GM12891 (cell line): ENCODE measurements around the gene CCDC196.

ENCODE experiments used
- POLR2A ChIP-seq: IDR thresholded peaks from 2 replicates; pipeline ENCODE4 v1.6.1; 2011; ENCODE audit warnings: low read depth, low read length, control low read depth
- POLR2AphosphoS5 ChIP-seq: IDR thresholded peaks from 2 replicates; pipeline ENCODE4 v1.6.1; 2011; ENCODE audit warnings: low read depth, low read length, control low read depth
- POU2F2 ChIP-seq: IDR thresholded peaks from 2 replicates; pipeline ENCODE4 v1.6.1; 2011; ENCODE audit warnings: low read depth, mild to moderate bottlenecking, control low read depth, low read length, moderate library complexity
- SPI1 ChIP-seq: IDR thresholded peaks from 2 replicates; pipeline ENCODE4 v1.6.1; 2011; ENCODE audit warnings: low read depth, low read length, control low read depth
- TAF1 ChIP-seq: IDR thresholded peaks from 2 replicates; pipeline ENCODE4 v1.6.1; 2011; ENCODE audit warnings: low read depth, low read length, control low read depth

DNA sequence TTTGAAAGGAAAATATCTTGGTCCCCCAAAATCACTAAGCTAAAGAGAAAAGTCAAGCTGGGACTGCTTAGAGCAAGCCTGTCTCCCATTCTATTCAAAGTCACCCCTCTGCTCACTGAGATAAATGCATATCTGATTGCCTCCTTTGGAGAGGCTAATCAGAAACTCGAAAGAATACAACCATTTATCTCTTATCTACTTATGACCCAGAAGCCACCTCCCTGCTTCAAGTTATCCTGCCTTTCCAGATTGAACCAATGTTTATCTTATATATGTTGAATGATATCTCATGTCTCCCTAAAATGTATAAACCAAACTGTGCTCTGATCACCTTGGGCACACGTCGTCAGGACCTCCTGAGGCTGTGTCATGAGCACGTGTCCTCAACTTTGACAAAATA is 14.6 kb upstream of the CCDC196 start:
- TF ChIP-seq POLR2AphosphoS5: no peak
- TF ChIP-seq POLR2A: no peak
- TF ChIP-seq TAF1: no peak
- TF ChIP-seq POU2F2: no peak
- no peak for TF ChIP-seq SPI1
